GM12892 (cell line): ENCODE results near the gene PRRC2B.
"Not testable (repeated sequence)": the region's sequence is repeated elsewhere in the genome, so short reads cannot be mapped to it uniquely, and the experiment has no call there.

Experiments
- POLR2A ChIP-seq: IDR thresholded peaks from 2 replicates; pipeline ENCODE4 v1.6.1; 2011; ENCODE audit warnings: low read depth, low read length, control low read depth
- POLR2AphosphoS5 ChIP-seq: IDR thresholded peaks from 2 replicates; pipeline ENCODE4 v1.6.1; 2011; ENCODE audit warnings: low read depth, low read length, control low read depth

DNA sequence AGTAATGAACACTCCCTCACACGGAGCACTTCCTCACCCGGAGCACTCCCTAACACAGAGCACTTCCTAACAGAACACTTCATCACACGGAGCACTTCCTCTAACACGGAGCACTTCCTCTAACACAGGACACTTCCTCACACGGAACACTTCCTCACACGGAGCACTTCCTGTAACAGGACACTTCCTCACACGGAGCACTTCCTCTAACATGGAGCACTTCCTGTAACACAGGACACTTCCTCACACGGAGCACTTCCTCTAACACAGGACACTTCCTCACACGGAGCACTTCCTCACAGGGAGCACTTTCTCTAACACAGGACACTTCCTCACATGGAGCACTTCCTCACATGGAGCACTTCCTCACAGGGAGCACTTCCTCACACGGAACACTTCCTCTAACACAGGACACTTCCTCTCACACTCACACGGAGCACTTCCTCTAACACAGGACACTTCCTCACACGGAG, 121.7 kb downstream of the PRRC2B start:
- TF ChIP-seq POLR2AphosphoS5, POLR2A: not testable (repeated sequence)
